SIG-M5 (cell line): ENCODE results near the gene TRIM5.
A peak's percentile ranks its signal among the peaks of the same experiment; 100 is the strongest.

ENCODE experiments used
- DNase-seq: peaks from one replicate; lab custom pipeline; 2025; lab: John Stamatoyannopoulos, UW

Gene TRIM5

GRCh38 chr11:5624489-5625279, 60.2 kb downstream of the TRIM5 start, which contains the start of gene TRIM34:
Gene TRIM34, plus strand, starts transcription at chr11:5625001. Its CDS starts 7,331 bp downstream, at chr11:5632332.
- peak; percentile 48 for DNase-seq

GRCh38 chr11:5622802-5623201, 62.1 kb downstream of the TRIM5 start:
- DNase-seq = no peak

GRCh38 chr11:5621580-5621979, 63.3 kb downstream of the TRIM5 start:
- DNase-seq = no peak

GRCh38 chr11:5620651-5621521, 64.0 kb downstream of the TRIM5 start:
- DNase-seq = no peak

GRCh38 chr11:5618807-5619206, 66.1 kb downstream of the TRIM5 start:
- no peak for DNase-seq
